Measurements from ENCODE around the gene MPZL2.

Gene MPZL2

GRCh38 chr11:118240999-118241763 is 22.9 kb downstream of the MPZL2 start:
- no peak for DNase-seq

- no peak for DNase-seq
Observed at GRCh38 chr11:118239509-118240205, 24.4 kb downstream of the MPZL2 start.

DNA sequence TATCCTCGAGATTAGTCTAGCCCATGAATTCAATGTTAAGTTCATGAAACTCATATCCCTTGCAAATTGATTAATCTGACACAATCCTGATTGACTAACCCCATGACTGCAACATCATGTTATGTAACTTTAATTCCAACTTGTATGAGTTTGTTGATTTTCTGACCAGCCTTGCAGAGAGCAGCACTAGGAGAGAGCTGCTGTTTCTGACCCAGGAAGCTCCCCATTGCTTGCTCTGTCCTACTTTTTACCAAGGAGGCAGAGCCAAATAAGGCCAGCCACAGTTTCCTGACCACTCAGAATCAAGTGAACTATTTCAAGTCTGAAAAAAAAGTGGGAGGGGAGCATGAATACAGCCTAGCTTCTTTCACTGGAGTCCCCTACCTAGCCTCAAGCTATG is 25.2 kb downstream of the MPZL2 start:
- no peak for DNase-seq

GRCh38 chr11:118238421-118238820 is 25.7 kb downstream of the MPZL2 start:
- no peak for DNase-seq

DNA sequence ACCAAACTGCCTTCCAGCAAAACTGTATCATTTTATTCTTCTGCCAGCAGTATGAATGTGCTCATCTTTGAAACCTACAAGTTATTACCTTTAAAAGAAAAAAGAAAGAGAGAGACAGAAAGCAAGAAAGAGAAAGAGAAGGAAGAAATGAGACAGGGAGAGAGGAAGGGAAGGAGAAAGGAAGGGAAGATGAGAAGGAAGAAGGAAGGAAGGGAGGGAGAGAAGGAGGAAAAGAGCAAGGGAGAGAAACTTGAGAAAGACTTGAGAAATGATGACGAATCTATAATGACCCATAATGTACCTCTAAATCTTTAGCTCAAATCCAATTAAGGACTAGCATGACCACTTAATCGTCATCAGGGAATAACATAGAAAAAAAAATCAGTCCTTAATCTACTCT is 27.9 kb downstream of the MPZL2 start:
- no peak for DNase-seq

- DNase-seq, result no peak
Observed at GRCh38 chr11:118234833-118235232, 29.3 kb downstream of the MPZL2 start.

- no peak for DNase-seq
Observed at GRCh38 chr11:118233850-118234249, 30.2 kb downstream of the MPZL2 start.

- DNase-seq, result no peak
Observed at GRCh38 chr11:118233377-118233776, 30.7 kb downstream of the MPZL2 start.

GRCh38 chr11:118232659-118233058 is 31.4 kb downstream of the MPZL2 start:
- DNase-seq, result no peak

DNA sequence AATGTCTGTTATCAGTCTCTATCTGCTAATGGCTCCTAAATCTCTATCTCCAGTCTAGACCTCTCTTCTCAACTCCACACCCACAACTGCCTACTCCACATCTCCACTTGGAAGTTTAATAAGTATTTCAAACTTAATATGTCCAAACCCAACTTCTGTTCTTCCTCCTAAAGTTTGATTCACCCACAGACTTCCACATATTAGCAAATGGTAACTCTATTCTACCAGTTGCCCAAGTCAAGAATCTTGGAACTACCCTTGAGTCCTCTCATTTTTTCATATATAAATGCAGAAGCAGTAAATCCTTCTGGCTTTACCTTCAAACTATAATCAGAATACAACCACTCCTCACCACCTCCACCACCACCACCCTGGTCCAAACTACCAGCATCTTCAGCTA is 32.6 kb downstream of the MPZL2 start:
- no peak for DNase-seq

GRCh38 chr11:118230088-118230487 is 34.0 kb downstream of the MPZL2 start:
- DNase-seq, result no peak

DNA sequence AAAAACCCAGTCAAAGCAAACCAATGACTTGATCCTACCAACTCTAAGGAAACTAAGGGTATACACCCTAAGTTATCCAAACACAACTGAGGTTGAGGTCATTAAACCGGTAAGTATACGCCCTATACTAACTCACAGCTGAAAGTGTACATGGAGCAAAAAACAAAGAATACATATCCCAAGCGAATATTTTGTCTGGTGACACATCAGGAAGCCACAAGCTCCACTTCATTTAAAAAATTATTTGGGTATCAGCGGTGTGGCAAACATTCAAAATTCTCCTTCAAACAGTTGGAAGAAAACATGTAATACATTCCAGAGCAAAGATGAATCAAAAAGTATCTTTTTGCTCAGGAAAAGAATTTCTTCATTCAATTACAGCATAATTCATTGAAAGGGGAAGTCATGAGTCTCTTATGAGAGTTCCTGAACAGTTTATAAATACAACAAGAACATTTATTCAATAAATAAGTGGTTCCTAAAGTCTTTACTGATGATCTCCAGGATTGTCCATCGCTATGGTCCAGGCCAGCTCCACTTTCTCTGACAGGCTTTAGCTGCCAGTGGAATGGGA is 34.7 kb downstream of the MPZL2 start:
- DNase-seq, result no peak

GRCh38 chr11:118227865-118228785 is 36.0 kb downstream of the MPZL2 start:
- no peak for DNase-seq

DNA sequence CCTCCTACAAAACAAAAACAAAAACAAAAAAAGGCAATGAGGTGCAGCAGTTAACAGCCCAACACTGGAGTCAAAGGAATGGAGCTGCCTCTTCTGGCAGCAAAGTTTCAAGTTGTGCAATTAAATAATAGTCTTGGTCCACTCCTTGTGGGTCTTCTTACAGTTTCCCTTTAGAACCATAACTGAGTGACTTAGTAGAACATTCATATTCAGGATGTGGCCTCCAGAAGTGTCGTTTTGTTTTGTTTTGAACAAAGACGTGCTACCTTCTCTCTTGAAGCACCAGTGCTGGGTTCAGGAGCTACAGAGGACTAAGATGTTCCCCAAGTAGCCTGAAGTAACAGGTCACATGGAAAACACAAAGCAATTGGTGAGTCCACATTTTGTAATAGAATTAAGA is 37.3 kb downstream of the MPZL2 start:
- no peak for DNase-seq

GRCh38 chr11:118226296-118226695 is 37.8 kb downstream of the MPZL2 start:
- no peak for DNase-seq

DNA sequence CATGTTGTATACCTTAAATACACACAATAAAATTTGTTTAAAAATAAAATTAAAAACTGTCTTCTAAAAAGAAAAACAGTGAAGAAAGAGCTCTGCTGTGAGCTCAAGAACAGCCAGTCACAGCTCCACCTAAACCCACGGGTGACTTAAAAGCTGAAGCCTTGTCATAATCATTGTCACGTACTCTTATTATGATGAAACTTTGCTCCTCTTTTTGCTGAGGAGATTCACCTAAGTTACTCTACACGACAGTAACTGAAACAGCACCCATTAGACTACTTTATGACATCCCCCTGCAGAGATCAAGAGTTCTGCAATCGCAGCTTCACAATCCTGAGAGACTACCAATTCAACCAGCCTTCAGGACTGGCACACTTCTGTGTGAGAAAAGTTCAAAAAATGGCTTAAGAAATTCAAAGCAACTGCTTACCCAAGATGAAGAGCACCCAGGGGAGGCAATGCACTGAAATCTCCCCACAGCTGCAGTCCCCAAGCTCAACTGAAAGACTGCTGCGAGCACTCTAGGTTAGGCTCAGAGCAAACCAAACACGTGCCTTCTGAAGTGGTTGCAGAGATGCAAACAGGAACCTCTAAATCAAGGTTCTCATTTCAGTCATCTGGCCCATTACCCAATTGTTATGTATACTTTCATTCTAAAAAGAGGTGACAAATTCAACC is 39.4 kb downstream of the MPZL2 start, which contains the start of gene JAML:
Gene JAML, minus strand, starts transcription at position 501 of the 678 bp plus-strand sequence. CDS start 10,145 bp downstream, outside the sequence.
- DNase-seq, result no peak

DNA sequence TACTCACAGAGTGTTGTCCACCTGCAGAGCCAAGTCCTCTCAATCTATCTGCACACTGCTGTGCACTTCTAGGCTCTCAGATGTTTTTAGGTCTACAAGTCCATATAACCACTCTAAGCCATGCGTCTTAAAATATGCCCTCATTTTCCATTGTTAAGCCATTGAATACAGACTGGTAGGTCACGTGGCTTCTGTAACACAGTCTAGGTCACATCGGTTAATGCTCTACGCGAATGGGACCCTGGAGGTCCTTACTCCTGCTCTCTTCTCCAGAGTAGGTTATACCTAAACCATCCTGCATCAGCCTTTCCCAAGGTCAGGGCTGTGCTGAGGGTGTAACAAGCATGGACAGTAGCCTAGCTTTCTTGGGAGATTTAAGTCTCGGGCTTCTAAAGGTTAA is 40.1 kb downstream of the MPZL2 start:
- no peak for DNase-seq

DNA sequence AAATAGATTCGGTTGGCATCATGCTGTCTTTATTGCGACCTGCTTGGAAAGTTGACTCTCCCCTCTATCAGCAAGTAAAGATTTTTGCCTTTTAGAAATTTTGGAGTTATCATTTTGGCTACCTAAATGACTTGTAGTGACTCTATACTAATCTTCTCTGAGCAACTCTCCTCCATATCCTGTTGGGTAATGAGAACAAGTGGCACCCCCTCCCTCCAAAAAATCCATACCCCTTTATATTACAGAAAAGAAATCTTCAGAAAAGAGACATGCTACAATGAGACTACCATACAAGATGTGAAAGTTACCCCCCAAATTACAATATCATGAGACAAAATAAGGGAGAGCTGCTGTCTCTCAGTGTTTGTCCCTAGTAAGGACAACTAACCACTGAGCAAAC is 40.5 kb downstream of the MPZL2 start:
- no peak for DNase-seq

DNA sequence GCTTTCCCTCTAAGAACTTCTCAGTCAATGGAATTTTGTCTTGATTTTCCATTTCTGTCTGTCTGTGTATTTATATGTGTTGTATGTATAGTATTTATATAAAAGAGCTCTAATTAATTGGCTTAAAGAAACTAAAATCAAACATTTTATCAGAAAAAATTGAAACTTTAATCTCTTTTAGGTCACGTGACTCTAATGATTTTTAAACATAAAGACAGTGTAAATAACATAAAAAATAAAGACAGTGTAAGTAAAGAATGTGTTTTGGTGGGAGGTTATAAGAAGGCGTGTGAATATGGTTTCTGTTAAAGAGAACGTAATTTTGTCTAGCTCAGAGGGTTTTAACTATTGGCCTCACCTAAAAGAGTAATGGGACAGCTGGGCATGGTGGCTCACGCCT is 41.7 kb downstream of the MPZL2 start:
- no peak for DNase-seq

GRCh38 chr11:118221419-118221818 is 42.7 kb downstream of the MPZL2 start:
- DNase-seq, result no peak

GRCh38 chr11:118219732-118220131 is 44.4 kb downstream of the MPZL2 start:
- no peak for DNase-seq

- no peak for DNase-seq
Observed at GRCh38 chr11:118219244-118219643, 44.9 kb downstream of the MPZL2 start.
